Astrocyte of the hippocampus (primary cell): Measurements from ENCODE around the gene SLC41A2.
A peak's percentile ranks its signal among the peaks of the same experiment; 100 is the strongest.
"Not testable (repeated sequence)": the region's sequence is repeated elsewhere in the genome, so short reads cannot be mapped to it uniquely, and the experiment has no call there.

Experiments used
- DNase-seq: peaks from one replicate; pipeline ENCODE4 v3.0.0; 2011; ENCODE audit warnings: low read depth, low spot score

Gene SLC41A2, protein sequence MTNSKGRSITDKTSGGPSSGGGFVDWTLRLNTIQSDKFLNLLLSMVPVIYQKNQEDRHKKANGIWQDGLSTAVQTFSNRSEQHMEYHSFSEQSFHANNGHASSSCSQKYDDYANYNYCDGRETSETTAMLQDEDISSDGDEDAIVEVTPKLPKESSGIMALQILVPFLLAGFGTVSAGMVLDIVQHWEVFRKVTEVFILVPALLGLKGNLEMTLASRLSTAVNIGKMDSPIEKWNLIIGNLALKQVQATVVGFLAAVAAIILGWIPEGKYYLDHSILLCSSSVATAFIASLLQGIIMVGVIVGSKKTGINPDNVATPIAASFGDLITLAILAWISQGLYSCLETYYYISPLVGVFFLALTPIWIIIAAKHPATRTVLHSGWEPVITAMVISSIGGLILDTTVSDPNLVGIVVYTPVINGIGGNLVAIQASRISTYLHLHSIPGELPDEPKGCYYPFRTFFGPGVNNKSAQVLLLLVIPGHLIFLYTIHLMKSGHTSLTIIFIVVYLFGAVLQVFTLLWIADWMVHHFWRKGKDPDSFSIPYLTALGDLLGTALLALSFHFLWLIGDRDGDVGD

DNA sequence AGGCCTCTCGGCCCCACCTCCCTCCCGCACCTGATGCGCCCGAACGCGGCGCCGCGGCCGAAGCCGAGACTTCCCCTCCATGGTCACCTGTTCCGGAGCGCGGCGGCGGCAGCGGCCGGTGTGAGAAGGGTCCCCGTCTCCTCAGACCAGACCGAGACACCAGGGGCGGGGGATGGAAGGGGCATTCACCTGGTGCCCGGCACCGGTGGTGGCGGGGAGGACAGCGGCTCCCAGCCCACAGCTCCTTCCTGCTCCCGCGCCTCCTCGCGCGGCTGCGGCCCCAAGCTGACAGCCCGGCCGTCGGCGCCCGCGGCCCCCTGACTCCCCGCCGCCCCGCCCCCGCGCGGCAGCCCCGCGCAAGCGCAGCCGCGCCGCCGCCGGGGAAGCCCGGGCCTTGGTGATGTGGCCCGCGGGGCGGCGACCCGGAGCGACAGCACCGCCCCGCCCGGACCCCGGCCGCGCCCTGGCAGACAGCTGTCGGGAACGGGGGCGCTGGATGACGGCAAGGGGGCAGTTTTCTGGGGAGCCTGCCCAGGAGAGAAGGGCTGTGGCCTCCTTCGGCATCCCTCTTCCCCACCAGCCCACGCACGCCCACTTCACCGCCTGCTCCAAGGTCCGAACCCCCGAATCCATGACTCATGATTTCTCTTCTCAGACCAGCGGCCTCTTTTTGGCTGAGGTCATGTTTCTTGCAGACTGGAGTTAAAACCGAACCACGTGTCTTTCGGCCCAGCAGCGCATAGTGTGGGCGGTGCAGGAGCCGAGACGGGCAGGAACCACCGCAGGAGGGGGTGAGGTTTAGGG, at the start of gene SLC41A2:
Gene SLC41A2, minus strand, starts transcription at position 290 of the 804 bp plus-strand sequence. CDS start 29,763 bp downstream, outside the sequence.
- peak; percentile 91 for DNase-seq

DNA sequence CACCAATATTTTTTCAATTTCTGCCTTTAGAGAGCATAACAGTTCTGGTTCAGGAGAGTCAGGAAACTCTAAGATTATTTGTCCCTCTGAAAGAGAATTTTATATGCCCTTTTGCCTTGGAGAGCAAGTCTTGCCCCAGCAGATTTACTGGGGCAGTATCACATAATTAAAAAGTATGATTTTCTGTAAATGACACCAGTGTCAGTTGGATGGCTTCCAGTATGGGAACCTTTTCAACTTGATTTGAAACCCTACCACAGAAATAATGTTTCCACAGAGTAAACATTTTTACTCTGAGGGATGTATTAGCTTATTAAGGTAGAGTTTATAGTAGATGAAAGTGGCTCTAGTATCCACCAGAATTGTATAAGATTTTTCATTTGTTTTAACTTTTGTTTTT, 43.4 kb upstream of the SLC41A2 start:
- DNase-seq: no peak

DNA sequence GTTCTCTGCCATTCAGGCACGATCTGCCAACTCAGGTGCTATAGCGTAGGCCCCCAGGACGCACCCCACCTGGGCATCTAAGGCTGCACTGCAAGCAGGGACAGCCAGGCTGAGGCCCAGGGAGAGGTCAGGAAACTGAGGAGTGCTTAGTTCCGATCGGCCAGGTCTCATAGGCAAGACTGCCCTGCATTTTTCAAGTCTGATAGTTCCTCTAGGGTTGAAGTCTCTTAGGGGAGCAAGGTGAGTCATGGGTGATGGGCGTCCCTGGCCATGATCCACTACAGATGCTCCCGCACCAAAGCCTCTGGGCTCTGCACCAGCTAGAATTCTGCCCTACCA, 41.2 kb upstream of the SLC41A2 start:
- no peak for DNase-seq

DNA sequence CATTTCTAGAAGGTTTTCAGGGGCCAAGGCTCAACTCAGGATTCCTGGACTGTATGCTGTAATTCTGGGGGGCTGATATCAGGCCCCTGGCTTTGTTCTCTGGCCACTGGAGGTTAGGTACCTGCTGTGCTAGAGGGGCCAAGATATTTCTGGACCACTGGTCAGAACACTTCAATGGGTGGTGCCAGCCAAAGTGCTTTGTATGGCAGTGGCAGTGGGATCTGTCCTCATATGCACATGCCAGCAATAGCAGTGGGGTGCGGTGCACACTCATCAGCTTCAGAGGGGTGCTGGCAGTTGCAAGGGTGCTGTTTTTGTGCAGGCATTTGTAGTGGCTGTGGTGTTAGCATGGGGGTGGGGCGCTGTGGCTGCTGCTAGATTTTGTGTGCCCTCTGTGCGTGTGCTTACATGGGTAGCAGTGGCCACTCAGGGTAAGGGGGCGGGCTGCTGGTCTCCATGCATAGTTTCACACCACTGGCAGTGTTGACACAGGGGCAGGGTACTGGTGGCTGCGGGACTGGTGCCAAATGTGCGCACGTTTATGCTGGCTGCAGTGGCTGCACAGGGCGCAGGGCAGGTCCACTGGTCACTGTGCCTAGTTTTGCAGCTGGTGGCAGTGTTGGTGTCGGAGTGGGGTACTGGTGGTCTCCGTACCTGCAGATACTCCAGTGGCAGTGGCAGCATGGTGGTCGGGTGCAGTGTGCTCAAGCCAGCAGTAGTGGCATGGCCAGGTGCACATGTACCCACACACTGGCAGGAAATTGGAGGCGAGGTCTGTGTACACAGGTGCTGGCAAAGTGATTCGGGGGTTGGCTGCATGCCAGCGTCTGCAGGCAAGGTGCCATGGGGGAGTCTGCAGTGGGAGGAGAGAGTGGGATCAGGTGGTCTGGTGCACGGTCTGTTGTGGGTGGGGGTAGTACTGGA, 40.6 kb upstream of the SLC41A2 start:
- no peak for DNase-seq

DNA sequence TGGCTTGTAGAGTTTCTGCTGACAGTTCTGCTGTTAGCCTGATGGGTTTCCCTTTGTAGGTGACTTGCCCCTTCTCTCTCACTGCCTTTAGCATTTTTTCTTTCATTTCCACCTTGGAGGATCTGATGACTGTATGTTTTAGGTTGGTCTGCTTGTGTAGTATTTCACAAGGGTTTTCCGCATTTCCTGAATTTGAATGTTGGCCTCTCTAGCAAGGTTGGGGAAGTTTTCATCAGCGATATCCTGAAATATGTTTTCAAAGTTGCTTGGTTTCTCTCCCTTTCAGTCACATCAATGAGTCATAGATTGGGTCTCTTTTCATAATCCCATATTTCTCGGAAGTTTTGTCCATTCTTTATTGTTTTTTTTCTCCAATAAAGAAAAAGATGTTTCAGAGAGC, 39.5 kb upstream of the SLC41A2 start:
- DNase-seq: no peak

DNA sequence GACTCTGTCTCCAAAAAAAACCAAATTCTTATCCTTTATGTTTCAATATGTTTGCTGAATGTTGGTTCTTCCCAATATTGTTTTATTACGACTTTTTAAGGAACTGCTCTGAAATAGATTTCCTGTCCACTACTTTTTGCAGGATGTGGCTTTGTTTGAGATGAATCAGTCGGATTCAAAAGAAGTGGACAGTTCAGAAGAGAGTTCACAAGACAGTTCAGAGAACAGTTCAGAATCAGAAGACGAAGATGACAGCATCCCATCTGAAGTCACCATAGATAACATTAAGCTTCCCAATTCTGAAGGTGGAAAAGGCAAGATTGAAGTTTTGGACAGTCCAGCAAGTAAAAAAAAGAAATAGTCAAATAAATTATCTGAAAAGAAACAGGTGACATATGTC, 36.2 kb upstream of the SLC41A2 start:
- DNase-seq: no peak

DNA sequence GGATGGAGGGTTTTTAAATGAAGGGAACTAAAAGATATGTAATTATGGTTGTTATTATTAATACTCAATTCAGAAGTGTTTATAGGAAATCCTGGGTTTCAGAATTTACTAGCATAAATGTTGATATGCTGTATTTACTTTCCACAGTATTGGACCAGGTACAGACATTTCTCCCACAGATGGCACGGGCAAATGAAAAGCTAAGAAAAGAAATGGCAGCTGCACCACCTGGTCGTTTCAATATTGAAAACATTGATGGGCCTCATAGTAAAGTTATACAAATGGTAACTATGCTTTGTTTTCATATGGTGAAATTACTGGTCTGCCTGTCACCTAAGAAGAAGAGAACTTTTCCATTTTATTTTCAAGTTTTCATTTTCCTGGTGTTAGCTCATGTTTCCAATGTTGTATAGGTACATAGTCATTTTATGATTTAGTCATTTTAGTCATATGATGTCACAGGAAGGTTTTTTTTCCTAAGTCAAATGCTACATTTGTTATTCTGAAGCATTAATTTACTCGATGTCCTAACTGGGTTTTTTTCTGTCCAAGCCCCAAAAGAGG, 33.6 kb upstream of the SLC41A2 start:
- no peak for DNase-seq

DNA sequence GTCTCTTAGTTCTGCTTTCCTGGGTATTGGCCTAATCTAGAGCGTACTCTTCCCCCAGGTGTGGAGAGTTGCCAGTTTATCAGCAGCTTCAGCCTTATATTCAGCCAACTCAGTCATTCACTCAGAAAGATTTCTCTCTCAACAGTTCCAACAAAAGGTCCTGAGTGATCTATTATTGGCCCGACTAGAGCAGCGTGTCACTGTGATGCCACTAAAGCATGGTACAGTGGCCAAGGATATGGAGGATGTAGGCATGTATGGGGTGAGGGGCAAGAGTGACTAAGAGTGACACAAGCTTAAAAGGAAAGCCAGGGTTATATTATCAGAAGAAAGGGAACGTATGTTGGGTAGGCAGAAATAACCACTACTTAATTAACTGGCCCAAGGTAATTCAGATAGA, 32.9 kb upstream of the SLC41A2 start:
- no peak for DNase-seq

DNA sequence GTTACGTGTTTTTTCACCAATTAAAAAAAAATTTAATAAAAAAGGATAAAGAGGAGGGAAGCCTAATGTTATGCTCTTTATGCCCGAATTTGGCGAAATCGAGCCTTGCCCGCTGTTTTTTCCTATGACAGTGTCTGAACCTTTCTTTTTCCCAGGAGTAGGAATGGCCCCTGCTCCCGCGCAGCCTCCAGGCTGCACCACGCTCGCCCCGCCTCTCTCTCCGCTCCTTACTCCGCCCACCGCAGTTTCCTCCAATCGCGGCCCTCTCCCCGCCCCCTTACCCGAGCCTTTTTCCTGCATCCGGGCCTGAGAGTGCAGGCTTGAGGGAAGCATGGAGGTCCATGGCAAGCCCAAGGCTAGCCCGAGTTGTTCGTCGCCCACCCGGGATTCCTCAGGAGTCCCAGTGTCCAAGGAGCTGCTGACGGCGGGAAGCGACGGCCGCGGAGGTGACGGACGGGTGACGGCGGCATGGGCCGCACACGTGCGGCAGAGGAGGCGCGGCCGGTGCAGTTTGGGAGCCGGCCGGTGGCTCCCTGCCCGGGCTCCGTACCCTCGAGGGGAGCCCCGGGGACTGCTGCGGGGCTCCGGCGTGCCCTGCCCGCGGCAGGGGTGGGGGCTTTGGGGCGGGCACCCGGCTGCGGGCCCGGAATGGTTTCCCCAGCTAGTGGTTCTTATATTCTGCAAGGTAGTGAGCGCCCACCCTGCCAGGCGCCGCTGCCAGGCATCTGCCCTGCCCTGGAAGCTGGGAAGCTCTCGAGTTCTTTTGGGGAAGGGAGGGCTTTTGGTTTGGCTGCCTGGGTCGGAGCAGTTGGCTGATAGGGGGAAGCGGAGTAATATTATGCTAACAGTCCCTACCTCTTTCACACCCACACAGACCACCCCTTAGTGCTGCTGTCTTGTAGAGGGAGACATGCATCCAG, 28.2 kb upstream of the SLC41A2 start, which contains the start of gene NOPCHAP1:
Gene NOPCHAP1, plus strand, starts transcription at position 295 of the 920 bp plus-strand sequence. Its CDS starts 37 bp downstream, at position 332.
- DNase-seq: peak; percentile 95

DNA sequence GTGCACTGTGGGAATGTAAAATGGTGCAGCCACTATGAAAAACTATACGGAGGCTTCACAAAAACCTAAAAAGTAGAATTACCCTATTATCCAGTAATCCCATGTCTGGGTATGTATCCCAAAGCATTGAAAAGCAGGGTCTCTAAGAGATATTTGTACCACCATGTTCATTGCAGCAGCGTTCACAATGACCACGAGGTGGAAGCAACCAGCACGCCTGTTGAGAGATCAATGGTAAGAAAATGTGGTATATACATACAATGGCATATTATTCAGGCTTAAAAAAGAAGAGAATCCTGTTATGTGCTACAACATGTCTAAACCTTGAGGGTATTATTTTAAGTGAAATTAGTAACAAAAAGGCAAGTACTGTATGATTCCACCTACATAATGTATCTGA, 27.1 kb upstream of the SLC41A2 start:
- no peak for DNase-seq

DNA sequence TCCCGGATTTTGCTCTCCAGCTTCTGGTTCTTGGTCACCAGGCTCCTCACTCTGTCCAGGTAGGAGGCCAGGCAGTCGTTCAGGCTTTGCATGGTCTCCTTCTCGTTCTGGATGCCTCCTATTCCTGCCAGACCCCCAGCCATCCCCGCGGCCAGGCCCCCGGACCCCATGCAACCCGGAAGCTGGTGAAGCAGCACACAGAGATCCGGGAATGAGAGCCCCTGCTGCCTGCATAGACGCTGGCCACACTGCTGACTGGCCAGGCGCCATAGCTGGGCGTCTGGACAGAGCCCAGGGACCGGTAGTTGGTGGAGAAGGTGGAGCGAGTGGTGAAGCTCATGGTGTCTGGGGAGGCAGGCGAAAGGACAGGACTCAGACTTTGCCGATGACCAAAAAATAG, 19.6 kb upstream of the SLC41A2 start:
- DNase-seq: not testable (repeated sequence)

DNA sequence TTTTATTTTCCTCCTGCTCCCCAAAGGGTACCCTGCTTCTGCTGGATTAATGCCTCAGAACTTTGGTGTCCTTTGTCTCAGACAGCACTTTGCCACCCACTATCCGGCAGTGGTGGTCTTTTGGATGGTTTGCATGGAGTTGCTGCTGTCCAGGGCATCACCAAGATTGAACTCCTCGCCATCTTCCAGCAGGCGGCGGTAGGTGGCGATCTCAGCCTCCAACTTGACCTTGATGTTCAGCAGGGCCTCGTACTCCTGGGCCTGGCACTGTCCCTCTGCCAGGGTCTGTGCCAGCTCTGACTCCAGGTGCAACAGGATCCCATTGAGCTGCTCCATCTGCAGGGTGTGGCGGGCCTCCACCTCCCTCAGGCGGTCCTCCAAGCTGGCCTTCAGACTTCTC, 18.6 kb upstream of the SLC41A2 start:
- no peak for DNase-seq

DNA sequence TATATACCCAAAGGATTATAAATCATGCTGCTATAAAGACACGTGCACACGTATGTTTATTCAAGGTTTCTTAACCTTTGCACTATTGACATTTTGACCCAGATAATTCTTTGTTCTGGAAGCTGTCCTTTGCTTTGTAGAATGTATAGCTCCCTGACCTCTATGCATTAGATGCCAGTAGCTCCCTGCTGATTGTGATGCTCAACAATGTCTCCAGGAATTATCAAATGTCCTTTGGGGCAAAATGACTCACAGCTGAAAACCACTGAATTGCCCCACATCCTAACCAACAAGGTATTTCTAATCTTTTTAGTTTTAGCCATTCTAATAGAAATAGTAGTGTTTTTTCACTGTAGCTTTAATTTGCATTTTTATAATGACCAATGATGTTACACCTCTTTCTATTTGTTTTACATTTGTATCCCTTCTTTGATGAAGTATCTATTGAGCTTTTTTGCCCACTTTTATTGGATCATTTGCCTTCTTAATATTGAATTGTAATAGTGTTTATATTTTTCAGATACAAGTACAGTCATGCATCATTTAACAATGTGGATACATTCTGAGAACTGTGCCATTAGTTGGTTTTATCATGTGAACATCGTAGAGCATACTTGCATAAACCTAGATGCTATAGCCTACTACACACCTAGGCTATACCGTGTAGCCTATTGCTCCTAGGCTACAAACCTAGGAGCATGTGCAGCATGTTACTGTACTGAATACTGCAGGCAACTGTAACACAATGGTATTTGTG, 17.7 kb upstream of the SLC41A2 start:
- peak; percentile 16 for DNase-seq

DNA sequence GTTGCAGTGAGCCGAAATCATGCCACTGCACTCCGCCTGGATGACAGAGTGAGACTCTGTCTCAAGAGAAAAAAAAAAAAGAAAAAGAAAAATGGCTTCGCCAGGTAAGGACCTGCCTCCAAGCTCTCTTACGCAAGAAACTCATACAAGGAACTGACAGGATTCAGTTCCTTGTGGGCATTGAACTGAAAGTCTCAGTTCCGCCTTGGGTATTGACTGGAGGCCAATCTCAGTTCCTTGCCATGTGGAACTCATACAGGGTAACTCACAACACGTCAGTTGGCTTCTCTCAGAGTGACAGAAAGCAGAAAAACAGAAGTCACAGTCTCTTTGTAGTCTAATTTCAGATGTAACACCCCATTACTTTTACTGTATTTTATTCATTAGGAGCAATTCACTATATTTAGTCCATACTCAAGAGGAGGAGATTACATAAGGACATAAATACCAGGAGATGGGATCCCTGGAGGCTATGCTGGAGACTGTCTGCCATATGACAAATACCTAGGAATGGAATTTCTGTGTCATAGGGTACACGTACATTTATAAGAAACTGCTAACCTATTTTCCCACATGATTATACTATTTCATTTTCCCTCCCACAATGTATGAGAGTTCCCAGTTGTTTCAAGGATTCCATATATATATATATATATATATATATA, 16.7 kb upstream of the SLC41A2 start:
- DNase-seq: no peak

DNA sequence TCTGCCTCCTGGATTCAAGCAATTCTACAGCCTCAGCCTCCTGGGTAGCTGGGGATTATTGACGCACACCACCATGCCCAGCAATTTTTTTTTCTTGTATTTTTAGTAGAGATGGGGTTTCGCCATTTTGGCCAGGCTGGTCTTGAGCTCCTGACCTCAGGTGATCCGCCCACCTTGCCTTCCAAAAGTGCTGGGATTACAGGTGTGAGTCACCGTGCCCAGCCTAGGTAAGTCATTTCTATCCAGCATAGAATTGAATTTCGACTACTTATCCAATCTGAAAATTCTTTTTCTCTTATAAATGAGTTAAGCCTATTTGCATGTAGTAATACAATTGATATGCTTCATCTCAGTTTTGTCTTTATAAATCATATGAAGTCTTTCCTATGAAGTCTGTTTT, 15.2 kb upstream of the SLC41A2 start:
- DNase-seq: no peak

DNA sequence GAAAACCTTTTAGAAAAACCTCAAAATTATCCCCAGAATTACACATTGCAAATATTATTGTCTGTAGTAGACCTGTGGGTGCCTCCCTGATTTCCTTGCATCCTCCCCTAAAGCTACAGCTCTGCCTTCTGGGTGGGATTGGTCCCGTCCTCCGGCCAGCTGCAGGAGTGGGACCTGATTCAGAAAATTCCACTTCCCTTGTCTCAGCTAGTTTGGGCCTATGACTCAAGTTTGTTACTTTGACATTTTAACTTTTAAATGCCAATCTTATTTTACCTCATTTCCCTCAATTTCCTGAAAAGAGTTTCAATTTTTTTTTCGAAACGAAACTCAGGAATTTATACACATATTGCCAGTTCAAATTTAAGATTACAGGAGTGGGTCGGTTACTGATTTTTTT, 13.2 kb upstream of the SLC41A2 start:
- no peak for DNase-seq

DNA sequence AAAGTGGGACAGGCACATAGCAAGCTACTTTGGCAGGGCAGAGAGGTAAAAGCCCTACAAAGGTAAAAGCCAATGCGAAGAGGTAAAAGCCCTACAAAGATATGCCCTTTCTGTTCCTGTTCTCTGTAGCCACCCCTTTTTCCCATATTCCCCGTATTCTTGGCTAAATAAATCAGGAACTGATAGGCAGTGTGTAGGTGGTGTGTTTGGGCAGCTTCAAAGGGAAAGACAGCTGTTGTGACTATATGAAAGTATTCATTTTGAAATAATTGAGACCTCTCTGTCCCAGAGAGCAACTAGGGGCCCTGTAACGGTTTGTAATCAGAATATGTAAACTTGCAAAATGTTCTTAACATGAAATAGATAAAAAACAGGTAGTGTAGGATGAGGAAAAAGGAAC, 11.3 kb upstream of the SLC41A2 start:
- DNase-seq: no peak

DNA sequence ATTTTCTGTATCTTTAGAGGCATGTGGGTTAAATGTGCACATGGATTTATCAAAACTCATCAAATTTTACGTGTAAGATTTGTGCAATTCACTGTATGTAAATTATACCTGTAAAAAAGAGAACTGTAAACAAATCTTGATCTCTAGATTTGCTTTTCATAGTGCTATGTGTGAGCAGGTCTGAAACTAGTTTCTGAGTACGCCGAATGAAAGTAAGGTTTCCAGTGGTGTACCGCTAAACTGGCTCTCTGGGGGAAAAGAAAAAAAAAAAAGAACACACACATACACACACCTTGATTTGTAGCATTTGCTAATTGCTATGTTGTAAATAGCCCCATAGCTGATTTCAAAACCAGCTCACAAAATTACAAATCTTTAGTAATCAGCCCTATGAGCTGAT, 8.6 kb upstream of the SLC41A2 start:
- no peak for DNase-seq

DNA sequence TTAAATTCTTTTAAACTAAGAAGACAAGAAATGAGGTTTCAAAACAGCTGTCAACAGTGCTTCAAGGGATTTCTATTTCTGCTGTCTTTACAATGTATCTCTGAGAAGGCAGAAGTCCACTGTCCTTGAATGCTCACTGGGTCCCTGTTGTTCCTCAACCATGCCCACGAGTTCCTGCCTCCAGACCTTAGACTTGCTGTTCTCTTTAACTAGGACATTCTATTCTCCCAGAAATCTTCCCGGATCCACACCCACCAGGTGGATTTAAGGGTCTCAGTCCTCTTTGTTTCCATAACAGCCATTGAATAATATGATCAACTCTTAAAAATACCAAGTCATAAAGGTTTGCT, 6.7 kb upstream of the SLC41A2 start:
- no peak for DNase-seq
